Muscle layer of colon (tissue), 2 donors: ENCODE measurements around the gene HSPA12B.

ENCODE experiments used
- H3K27ac ChIP-seq: one replicate; pipeline ENCODE4 v1.7.0; 2013; ENCODE audit warnings: low read depth, mild to moderate bottlenecking, low read length, moderate library complexity
- H3K27me3 ChIP-seq, 2 donors: one replicate each; pipeline ENCODE4 v1.7.0; 2013; ENCODE audit warnings: low read length in 2 of 2, mild to moderate bottlenecking in 2 of 2; ENCODE audit not compliant: insufficient read depth in 2 of 2, control insufficient read depth in 1 of 2
- H3K36me3 ChIP-seq: one replicate; pipeline ENCODE4 v1.7.0; 2013; ENCODE audit warnings: mild to moderate bottlenecking, low read length; ENCODE audit not compliant: insufficient read depth
- H3K4me1 ChIP-seq: one replicate; pipeline ENCODE4 v1.7.0; 2013; ENCODE audit warnings: mild to moderate bottlenecking, low read length; ENCODE audit not compliant: insufficient read depth
- H3K4me3 ChIP-seq, 2 donors: one replicate each; pipeline ENCODE4 v1.7.0; 2013; ENCODE audit warnings: low read length in 2 of 2, low read depth in 1 of 2, mild to moderate bottlenecking in 1 of 2, moderate library complexity in 1 of 2
- H3K9ac ChIP-seq: one replicate; pipeline ENCODE4 v1.7.0; 2013; ENCODE audit warnings: low read length
- H3K9me3 ChIP-seq: one replicate; pipeline ENCODE4 v1.7.0; 2013; ENCODE audit warnings: mild to moderate bottlenecking, low read length
- donor health status: abdominal sarcoma.
- donor health status: Adenocarcinoma of cecum.

Gene HSPA12B

DNA sequence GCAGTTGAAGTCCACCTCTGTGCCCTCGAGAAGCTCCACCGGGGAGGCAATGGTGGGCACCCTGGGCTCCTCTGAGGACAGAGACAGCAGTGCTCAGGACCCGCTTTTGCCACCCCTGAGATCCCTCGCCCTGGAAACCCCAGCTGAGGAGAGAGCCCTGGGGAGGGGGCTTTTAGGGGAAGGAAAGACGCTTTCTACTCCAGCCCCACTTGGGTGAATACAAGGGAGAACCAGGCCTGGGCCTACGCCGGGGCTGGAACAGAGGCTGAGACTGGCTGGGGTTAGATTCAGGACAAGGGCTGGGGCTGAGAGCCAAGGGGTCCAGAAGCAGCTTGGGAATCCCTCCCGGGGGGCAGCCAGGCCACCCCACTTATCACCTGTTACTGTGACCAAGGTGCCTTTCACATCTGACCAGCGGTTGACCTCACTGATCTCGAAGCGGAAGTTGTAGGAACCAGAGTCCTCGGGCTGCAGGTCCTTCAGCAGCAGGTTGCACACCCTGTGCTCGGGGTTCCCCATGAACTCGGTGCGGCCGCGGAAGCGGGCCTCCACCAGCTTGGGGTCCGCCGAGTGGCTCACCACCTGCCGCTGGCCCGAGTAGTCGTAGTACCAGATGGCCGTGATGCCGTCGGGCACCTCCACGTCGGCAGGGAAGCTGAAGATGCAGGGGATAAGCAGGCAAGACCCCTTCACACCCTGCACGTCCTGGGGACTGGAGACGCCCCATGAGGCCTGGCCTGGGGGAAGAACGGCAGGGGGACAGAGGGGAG, 26.3 kb upstream of the HSPA12B start:
- Histone ChIP-seq H3K9ac (no peak overlapping the region), H3K27ac (no peak overlapping the region), H3K4me1 (peaks cover 10% of the 10 kb centered on the region), H3K4me3 (no peak overlapping the region), H3K27me3 (no peaks in the 10 kb centered on the region), H3K9me3 (no peaks in the 10 kb centered on the region), H3K36me3 (no peaks in the 10 kb centered on the region)

DNA sequence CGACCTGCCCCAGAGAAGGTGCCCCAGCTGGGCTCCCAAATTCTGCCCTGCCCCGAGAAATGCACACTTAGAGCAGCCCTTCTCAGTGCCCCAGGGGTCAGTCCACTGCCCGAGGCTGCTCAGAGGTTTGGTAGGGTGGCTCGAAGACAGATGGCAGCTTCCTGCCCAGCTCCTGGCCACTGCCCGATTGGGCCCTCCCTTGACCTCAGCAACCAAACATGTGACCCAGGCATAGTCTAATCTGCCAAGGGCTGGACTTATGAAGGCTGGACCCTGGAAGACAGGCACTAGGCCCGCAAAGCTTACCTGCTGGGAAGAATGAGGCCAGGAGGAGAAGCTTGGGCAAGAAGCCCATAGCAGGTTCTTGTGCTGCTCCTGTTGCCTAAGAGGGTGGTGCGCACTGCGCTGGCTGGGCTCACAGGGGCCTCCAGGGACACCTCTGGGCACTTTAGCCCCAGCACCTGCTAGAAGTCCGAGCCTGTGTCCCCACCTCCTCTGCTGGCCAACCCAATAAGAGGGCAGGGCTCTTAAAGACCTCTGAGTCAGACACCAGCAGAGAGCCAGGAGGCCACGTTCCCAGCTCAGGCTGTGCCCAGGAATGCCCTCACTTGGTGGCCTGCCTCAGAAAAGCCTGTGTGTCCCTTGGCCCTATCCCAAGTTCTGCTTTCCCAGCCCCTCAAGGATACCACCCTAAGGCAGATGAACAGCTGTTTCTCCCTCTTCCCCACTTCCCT, 25.5 kb upstream of the HSPA12B start:
- Histone ChIP-seq H3K27me3 (no peaks in the 10 kb centered on the region), H3K4me1 (peaks cover 11% of the 10 kb centered on the region), H3K27ac (no peak overlapping the region), H3K36me3 (no peaks in the 10 kb centered on the region), H3K9ac (no peak overlapping the region), H3K4me3 (no peak overlapping the region), H3K9me3 (no peaks in the 10 kb centered on the region)

DNA sequence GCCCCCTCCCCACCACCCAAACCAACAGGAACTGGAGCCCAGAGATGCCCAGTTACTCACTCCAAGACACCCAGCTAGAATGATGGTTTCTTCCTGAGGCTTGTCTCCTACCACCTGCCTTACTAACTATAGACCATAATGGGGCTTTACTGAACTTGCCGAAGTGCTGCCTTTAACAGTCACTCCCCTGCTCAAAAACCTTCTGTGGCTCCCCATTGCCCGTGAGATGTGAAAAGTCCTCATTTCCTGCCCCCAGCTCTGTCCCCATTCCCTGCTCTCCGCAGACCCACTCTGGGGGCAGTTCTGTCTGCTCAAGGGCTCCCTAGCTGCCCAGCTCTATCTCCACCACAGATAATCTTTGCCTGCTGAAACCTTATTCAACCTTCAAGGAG, 25.0 kb upstream of the HSPA12B start:
- H3K9me3 ChIP-seq = no peaks in the 10 kb centered on the region
- H3K4me3 ChIP-seq = no peak overlapping the region
- no peaks in the 10 kb centered on the region for H3K36me3 ChIP-seq
- no peak overlapping the region for H3K9ac ChIP-seq
- H3K4me1 ChIP-seq = peaks cover 11% of the 10 kb centered on the region
- no peak overlapping the region for H3K27ac ChIP-seq
- H3K27me3 ChIP-seq = no peaks in the 10 kb centered on the region

DNA sequence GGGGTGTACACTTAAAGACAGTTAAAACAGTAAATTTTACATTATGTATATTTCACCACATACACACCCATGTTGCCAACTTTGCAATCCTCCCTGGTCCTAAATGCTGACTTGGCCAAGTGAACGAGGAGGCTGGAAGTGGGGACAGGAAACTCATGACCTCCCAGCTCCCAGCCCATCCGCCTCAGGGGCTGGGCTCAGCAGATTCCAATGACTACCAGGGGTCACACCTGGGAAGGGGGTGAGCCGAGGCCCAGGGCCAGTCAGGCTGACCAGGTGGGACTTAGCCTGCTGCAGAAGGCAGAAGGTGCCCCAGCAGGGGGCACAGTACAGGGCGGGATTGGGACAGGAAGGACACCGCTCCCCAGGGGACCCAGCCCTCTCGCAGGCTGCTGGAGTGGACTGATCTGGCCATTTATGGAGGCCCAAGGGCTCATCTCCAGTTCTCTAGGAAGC, 22.4 kb upstream of the HSPA12B start:
- H3K4me1 ChIP-seq = peaks cover 11% of the 10 kb centered on the region
- H3K9me3 ChIP-seq = no peaks in the 10 kb centered on the region
- H3K27ac ChIP-seq = no peak overlapping the region
- no peaks in the 10 kb centered on the region for H3K27me3 ChIP-seq
- peak overlapping the region in 1 of 2 donors; percentile 0 for H3K4me3 ChIP-seq
- H3K9ac ChIP-seq = no peak overlapping the region
- no peaks in the 10 kb centered on the region for H3K36me3 ChIP-seq

DNA sequence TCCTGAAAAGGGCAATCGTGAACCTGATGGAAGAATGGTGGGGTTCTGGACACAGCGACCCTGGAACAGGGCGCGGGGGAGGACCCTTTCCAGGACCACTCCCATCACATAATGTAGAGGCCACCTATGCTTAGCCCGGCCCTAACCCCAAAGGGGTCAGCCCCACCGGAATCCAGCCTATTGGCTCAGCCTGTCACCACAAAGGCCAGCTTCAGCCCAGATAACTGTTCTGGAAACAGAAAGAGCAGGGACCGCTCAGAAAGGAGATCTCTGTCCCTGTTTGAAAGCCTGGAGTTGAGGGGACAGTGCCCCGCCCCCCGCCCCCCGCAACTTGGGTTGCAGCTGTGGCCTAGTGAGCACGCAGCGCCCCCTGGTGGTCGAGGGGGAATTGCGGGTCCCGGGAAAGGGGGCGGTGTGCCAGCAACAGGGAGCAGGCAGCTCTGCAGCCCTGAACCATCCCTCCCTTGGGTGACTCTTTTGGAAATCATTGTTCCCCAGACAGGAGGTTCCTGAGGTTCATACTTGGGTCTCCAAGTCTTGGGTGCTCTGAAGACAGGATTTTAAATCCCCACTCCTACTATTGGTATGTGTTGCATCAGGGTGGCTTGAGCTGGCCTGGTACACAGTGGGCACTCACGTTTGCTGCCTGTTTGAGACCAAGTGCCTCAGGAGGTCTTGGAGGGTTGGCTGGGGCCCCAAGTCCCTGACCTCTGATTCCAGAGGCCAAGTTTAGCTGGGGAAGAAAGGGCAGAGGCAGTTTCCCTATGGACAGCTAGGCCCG, 21.6 kb upstream of the HSPA12B start:
- H3K4me3 ChIP-seq = peak overlapping the region in 1 of 2 donors; percentile 0
- H3K9me3 ChIP-seq = no peaks in the 10 kb centered on the region
- no peak overlapping the region for H3K27ac ChIP-seq
- H3K9ac ChIP-seq = no peak overlapping the region
- peaks cover 11% of the 10 kb centered on the region for H3K4me1 ChIP-seq
- no peaks in the 10 kb centered on the region for H3K27me3 ChIP-seq
- H3K36me3 ChIP-seq = no peaks in the 10 kb centered on the region

DNA sequence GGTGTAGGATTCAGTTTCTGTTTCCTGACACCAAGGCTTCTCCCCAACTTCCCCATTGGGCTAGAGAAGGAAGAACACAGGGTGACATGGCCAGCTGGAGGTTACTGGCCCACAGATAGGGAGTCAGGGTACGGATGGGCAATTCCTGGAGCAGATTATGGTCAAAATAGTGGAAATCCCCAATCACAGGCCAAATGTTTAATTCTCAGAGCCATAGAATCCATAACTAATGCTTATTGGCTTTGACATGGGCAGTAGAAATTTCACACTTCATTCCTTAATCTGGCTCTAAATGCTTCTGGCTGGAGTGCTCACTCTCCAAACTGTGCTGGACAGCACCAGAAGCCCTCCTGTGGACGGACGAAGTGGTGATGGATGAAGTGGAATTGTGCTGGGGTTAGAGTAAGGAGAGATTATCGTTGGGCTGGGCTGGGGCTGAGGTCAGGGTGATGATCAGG, 21.0 kb upstream of the HSPA12B start:
- peaks cover 11% of the 10 kb centered on the region for H3K4me1 ChIP-seq

DNA sequence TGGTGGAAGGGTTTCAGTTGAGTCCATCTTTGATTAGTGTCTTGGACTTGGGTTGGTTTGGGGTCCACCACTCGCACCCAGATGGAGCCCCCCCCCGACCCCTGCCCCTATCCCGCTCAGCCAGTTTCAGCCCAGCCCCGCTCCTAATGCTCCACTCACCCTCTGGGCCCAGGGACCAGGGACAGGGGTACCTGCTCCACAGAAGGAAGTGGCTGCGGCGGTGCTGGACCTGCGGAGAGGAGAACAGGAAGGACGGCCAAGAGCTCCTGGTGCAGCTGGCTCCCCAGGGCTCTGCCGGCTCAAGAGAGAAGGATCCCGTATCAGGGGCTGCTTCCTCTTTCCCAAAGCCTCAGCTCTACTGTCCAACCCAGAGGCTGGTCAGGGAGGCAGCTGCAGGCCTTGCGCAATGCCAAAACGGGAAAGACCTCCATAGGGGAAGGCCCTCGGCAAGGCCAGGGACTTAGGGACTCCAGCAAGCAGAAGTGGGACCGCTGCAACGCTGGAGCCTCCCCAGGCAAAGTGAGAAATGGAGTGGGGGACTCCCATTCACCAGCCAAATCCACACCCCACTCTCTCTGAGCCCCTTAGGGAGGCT, 20.1 kb upstream of the HSPA12B start, which contains the start of gene SIGLEC1:
Gene SIGLEC1 (minus strand): TSS at position 322 of the 595 bp plus-strand sequence. CDS start 5,472 bp downstream, outside the sequence.
- Histone ChIP-seq H3K36me3 (no peaks in the 10 kb centered on the region), H3K4me1 (peaks cover 11% of the 10 kb centered on the region), H3K9me3 (no peaks in the 10 kb centered on the region), H3K27ac (no peak within 1 kb of the TSS), H3K4me3 (no peak within 1 kb of the TSS), H3K27me3 (no peaks in the 10 kb centered on the region), H3K9ac (no peak within 1 kb of the TSS)

More for the DNA sequence above, 21.0 kb upstream of the HSPA12B start:
- Histone ChIP-seq H3K36me3 (no peaks in the 10 kb centered on the region), H3K9ac (no peak overlapping the region), H3K27me3 (no peaks in the 10 kb centered on the region), H3K9me3 (no peaks in the 10 kb centered on the region), H3K27ac (no peak overlapping the region), H3K4me3 (no peak overlapping the region)

DNA sequence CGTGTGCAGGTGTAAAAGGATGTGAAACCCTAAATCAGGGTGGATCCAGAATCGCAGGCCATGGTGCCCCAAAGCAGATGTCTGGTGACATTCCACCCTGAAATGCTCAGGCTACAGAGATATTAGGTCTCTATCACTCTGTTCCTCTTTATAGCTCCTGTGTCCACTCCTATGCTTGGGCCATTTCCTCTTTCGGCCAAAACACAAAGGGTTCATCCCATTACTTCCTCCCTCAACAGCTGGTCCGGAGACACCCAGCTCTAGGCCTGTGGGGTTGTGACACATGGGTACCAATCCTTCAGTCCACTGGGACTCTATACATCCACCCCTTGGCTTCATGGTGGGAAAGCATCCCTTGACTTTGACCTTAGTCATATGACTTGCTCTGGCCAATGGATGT, 18.4 kb upstream of the HSPA12B start:
- H3K4me3 ChIP-seq = no peak overlapping the region
- H3K27ac ChIP-seq = no peak overlapping the region
- H3K9ac ChIP-seq = no peak overlapping the region
- H3K27me3 ChIP-seq = no peaks in the 10 kb centered on the region
- H3K9me3 ChIP-seq = no peaks in the 10 kb centered on the region
- no peaks in the 10 kb centered on the region for H3K36me3 ChIP-seq
- peaks cover 11% of the 10 kb centered on the region for H3K4me1 ChIP-seq

DNA sequence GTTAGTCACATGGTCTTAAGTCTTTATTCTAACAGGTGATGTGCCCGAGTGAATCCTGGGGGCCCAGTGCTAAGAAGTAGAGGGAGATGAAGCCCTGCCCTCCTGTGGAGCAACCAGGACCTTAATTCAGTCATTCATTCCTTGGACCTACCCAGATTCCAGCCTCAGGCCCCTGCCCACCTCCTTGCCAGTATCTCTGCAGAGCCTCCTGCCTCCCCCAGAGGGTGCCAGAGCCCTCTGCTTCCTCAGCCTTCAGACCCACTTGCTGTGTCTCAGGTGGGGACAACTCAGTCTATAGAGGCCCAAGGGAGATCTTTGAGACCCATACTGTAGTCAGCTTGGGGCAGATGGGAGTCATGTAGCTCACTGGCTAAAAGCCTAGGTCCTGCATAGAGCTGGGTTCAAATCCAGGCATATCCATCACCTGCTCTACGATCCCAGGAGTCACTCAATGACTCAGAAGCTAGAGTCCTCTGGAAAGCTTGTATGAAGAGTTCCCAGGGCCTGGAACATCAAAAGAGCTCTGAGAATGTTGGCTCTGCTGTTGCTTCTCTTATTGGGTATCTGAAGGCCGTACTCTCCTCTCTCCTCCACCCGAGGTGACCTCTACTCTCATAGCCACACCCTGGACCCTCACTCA, 16.2 kb upstream of the HSPA12B start:
- no peaks in the 10 kb centered on the region for H3K4me1 ChIP-seq
- H3K36me3 ChIP-seq = no peaks in the 10 kb centered on the region
- no peak overlapping the region for H3K27ac ChIP-seq
- no peaks in the 10 kb centered on the region for H3K27me3 ChIP-seq
- H3K9me3 ChIP-seq = no peaks in the 10 kb centered on the region
- H3K4me3 ChIP-seq = no peak overlapping the region
- no peak overlapping the region for H3K9ac ChIP-seq

DNA sequence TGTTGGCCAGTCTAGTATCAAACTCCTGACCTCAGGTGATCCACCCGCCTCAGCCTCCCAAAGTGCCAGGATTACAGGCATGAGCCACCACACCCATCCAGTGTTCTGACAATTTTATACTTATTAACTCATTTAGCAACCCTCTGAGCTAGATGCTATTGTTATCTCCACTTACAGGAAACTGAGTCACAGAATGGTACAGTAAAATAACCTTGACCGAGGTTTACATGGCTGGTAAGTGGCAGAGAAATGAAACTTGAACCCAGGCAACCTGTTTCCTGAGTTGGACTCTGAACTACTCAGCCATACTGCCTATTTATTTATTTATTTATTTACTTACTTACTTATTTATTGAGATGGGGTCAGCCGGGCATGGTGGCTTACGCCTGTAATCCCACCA, 13.4 kb upstream of the HSPA12B start:
- Histone ChIP-seq H3K9ac (no peak overlapping the region), H3K4me1 (no peaks in the 10 kb centered on the region), H3K27me3 (no peaks in the 10 kb centered on the region), H3K27ac (no peak overlapping the region), H3K9me3 (no peaks in the 10 kb centered on the region), H3K36me3 (no peaks in the 10 kb centered on the region), H3K4me3 (no peak overlapping the region)
